ENCODE data around the gene SPINK9.

DNA sequence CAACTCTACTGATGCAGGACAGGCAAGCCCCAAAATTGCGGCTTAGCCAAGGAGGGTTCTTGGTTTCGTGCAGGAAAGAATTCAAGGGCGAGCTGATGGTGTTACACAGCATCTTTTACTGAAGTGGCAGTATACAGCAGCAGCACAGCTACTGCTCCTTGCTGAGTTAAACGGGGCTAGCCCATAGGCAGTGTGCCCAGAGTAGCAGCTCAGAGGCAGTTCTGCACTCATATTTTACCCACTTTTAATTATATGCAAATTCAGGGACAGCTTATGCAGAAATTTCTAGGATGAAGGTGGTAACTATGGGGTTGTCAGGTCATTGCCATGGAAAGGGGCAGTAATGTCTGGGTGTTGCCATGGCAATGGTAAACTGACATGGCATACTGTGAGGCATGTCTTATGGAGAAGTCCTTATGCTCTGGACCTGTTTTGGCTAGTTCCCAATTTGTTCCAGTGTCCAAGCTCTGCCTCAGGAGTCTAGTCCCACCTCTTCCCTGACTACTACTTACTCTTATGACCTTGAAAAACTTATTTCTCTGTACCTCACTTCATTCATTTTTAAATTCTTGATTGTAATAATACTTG is 2.0 kb upstream of the SPINK9 start:
- no peak for TF ChIP-seq POLR2AphosphoS5 (IDR thresholded peaks at IDR 0.05; ENCODE audit: low read depth, low read length)
- TF ChIP-seq, protein P1, sequence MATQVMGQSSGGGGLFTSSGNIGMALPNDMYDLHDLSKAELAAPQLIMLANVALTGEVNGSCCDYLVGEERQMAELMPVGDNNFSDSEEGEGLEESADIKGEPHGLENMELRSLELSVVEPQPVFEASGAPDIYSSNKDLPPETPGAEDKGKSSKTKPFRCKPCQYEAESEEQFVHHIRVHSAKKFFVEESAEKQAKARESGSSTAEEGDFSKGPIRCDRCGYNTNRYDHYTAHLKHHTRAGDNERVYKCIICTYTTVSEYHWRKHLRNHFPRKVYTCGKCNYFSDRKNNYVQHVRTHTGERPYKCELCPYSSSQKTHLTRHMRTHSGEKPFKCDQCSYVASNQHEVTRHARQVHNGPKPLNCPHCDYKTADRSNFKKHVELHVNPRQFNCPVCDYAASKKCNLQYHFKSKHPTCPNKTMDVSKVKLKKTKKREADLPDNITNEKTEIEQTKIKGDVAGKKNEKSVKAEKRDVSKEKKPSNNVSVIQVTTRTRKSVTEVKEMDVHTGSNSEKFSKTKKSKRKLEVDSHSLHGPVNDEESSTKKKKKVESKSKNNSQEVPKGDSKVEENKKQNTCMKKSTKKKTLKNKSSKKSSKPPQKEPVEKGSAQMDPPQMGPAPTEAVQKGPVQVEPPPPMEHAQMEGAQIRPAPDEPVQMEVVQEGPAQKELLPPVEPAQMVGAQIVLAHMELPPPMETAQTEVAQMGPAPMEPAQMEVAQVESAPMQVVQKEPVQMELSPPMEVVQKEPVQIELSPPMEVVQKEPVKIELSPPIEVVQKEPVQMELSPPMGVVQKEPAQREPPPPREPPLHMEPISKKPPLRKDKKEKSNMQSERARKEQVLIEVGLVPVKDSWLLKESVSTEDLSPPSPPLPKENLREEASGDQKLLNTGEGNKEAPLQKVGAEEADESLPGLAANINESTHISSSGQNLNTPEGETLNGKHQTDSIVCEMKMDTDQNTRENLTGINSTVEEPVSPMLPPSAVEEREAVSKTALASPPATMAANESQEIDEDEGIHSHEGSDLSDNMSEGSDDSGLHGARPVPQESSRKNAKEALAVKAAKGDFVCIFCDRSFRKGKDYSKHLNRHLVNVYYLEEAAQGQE (IDR thresholded peaks at IDR 0.05; ENCODE audit: insufficient read depth in 1 of 2, low read depth in 2 of 2, low read length in 2 of 2): no peak
